ENCODE data around the gene AUTS2.

DNA sequence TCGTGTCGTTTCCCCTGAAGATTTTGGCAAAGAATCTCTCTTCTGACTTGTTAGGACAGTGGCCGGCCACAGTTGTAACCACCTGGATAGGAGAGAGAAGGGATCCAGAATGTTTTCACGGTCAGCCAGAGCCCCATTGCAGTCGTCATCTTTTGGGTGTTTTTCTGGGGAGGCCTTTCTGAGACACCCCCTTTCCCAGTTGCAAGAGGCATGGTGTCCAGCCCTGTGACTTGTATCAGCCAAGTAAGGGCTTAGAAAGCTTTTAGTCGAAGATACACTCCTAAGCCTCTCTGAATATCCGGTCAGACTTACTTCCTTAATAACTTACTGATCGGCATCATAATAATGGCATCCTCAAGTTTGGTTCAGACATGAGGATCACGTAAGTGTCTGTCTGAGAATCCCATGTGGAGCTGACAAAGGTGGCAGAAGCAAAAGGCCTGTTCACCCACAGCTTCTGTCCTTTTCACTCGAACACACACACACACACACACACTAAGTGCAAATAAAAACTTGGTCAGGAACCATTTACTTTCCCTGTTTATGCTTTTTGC lies 1098.0 kb downstream of the AUTS2 start:
- no peak for TF ChIP-seq GATA3 (IDR thresholded peaks at IDR 0.05; ENCODE audit: low read depth, low read length)
- no peak for TF ChIP-seq GATA2 (IDR thresholded peaks at IDR 0.05; ENCODE audit: low read depth, low read length)
